ENCODE data around the gene GULP1.
"Not testable (repeated sequence)": the region's sequence is repeated elsewhere in the genome, so short reads cannot be mapped to it uniquely, and the experiment has no call there.

The GULP1 gene

GRCh38 chr2:188293601-188294351 lies 2.1 kb downstream of the GULP1 start:
- DNase-seq, result no peak

DNA sequence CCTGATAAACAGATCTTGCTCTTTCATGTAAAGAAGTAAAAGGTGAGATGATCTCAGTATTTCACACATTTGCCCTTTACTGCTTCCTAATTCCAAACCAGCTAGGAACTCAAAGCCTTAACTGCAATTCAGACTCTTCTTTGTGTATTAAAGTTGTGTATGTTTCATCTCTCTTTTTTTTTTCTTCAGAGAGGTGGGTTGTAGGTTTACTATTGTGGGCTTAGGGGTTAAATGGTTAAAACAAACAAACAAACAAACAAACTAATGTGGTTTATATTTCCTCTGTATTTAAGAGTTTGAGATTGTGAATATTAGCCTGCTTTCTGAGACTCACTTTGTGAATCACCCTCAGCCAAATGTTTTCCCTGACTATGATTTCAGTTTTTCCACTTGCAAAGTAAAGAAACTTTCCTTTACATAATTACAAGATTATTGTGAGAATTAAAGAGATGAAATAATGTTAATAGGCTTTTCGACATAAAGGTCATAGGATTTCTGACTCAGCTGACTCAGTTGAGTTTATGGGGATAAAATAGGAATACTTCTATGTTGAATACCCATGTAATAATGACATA lies 2.8 kb downstream of the GULP1 start:
- no peak for DNase-seq

DNA sequence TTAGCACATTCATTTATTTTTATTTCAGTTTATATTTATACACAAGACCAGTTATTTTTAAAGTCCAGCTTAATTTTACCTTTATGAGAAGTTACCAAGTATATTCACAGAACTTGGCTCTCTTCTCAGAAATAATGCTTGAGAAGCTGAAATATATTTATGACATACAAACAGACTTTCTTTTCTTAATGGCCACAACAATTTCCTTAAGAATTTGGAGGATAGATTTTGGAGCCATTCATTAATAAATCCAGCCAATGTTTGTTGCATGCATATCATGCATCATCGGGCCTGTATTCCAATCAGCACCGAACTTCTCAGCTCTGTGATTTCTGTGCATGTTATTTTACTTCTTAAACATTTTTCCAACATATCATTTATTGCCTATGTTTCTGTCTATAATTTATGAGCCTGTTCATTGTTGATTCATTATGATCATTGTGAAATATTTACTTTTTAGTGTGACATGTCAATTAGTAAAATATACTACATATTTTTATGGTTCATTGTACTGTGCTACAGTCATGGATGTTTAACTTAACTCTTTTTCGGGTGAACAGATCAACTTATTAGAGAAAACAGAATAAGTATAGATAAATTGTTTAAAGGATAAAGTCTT lies 3.5 kb downstream of the GULP1 start:
- no peak for DNase-seq

DNA sequence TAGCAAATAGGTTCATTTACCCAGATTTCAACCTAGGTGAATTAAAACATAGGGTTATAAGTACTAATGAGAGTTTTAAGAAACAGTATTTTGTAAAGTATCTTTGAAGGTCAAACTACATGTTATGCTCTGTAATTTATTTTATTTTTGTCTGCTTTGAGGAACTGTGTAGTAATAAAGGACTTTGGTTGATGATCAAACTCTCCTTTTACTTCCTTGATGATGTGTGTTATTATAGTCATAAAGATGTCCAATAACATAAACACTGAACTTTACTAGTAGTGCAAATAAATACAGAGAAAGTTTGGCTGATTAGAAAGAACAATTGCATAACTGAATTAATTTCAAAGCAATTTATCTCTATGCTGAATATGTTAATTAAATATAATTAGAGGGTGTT lies 6.3 kb downstream of the GULP1 start:
- DNase-seq, result no peak

DNA sequence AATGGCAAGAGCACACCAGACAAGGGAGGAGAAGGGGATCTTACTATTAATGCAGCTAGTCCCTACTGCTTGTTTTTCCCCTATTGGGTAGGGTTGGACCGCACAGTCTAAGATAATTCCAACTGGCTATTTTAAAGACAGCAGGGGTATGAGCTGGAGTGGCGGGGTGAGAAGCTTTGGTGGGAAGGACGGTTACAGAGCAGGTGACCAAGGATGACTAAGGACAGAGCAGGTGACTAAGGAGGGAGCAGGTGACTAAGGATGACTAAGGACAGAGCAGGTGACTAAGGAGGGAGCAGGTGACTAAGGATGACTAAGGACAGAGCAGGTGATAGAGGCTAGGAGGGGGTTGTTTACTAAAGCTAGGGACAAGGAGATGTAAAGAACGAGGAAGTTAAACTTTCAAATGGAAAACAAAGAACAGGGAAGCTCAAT lies 7.3 kb downstream of the GULP1 start:
- DNase-seq, result not testable (repeated sequence)

GRCh38 chr2:188303363-188304031 lies 11.8 kb downstream of the GULP1 start:
- no peak for DNase-seq

GRCh38 chr2:188305271-188305670 lies 13.6 kb downstream of the GULP1 start:
- no peak for DNase-seq

DNA sequence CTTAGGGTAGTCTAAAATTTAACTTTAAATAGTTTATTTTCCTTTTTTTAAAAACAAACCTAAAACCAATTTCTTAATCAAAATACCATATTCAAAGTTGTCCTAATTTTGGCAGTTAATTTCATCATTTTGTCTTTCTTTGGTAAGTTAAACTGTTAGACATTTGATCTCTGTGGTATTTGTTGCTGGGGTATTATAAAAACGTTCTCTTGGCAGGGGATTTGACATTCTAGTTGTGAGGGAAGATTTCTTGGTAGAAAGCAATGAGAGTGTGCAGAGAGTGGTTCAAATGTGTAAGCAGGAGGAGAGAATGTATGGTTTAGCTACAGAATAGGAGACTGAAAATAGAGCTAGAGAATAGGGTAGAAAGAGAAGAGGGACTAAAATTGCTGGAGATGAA lies 14.6 kb downstream of the GULP1 start:
- DNase-seq, result no peak

DNA sequence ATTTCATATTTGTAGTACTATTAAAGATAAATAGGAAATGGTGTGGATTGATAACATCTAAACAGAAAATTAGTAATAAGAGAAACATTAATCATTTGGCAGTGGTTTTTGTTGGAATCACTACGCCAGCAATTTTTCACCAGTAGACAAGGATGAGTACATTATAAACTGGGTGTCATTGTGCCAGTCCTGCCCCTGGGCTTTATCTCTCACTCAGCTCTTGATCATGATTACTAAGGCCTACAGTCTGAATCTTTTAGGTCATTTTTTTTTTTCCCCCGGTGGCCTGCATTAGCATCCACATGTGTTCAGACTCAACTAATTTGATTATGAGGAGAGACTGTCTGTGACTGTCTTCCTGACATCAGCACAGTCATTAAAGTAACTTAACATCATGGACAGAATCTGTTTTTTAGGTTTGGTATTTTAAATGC lies 16.2 kb downstream of the GULP1 start:
- no peak for DNase-seq

GRCh38 chr2:188308483-188308882 lies 16.8 kb downstream of the GULP1 start:
- no peak for DNase-seq

- no peak for DNase-seq
Measured at GRCh38 chr2:188309364-188309763, 17.7 kb downstream of the GULP1 start.

DNA sequence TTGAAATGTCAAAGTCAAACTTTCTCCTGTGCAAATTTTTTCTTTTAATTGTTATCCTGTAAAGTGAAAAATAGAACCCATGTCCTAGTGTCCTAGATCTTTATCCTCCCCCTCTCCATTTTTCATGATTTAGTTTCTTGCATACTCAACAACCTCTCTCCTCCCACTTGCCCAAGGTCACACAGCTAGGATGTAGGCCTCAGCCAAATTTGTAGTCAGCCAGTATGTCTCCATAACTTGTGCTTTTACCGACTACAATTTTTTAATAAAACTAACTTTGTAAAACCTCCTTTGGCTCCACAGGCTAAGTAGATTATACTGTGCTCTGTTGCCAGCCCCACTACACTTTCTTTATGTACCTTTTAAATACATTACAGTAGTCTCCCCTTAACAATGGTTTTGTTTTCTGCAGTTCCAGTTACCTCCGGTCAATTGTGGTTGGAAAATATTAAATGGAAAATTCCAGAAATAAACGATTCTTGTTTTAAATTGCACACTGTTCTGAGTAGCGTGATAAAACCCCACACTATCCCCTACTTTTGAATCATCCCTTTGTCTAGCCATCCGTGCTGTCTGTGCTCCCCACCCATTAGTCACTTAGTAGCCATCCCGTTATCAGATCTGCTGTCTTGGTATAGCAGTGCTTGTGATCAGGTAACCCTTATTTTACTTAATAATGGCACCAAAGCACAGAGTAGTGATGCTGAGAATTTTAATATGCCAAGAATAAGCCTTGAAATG lies 22.8 kb downstream of the GULP1 start:
- no peak for DNase-seq

- no peak for DNase-seq
Measured at GRCh38 chr2:188315750-188316149, 24.1 kb downstream of the GULP1 start.

DNA sequence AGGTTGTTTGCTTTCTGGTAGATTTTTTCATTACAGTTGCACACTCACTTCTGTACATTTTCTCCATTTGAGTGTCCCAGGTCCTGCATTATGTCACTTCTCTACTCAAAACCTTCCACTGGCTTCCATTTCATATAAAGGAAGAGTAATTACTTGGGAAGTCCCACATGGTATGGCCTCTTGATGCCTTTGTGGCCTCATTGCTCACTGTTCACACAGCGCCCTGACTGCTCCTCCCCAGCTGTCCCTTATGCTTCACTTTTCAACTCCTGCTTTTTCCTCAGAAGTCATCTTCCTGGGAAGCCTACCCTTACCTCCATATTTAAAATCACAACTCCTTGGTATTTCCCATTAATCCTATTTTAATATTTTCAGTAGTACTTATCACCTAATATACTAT lies 24.7 kb downstream of the GULP1 start:
- no peak for DNase-seq

DNA sequence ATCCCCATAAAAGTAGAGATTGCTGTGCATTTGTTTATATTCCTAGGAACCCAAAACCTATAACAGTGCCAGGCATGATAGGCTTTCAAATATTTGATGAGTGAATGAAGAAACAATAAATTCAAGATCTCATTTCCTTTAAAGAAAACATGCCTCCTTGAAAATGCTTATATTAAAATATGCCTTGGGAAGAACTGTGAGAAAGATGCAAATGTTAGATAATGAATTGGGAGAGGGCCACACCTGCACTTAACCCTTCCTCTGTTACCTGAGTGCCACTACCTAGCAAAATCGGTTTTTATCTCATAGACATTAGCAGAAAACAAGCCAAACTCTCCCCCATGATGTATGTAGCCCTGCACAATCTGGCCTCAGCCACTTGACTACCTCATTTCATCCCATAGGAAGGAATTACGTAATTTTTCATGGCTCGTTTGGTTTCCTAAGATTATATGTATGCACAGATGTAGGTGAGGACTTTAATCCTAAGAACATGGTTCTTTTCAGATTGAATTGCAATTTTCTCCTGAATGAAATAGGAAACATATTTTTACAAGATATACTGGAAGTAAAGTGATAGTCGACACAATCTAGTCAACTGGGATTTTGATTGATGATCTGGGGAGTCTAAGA lies 25.2 kb downstream of the GULP1 start:
- DNase-seq, result no peak

- no peak for DNase-seq
Measured at GRCh38 chr2:188318161-188318749, 26.6 kb downstream of the GULP1 start.

DNA sequence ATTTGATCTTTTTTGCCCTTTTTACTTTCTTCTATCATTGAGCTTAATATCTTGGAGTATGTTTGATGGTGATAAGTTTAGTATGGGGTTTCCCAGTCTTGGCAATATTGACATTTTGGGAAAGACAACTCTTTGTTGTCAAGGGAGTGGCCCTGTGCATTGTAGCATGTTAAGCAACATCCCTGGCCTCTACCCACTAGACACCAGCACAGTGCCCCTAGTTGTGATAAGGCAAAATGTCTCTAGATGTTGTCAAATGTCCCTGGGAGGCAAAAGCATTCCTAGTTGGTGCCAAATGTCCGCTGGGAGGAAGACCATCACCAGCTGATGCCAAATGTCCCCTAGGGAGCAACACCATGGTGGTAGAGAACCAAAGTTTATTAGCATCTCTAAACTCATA lies 28.2 kb downstream of the GULP1 start:
- DNase-seq, result no peak

- DNase-seq, result no peak
Measured at GRCh38 chr2:188320861-188321260, 29.2 kb downstream of the GULP1 start.

DNA sequence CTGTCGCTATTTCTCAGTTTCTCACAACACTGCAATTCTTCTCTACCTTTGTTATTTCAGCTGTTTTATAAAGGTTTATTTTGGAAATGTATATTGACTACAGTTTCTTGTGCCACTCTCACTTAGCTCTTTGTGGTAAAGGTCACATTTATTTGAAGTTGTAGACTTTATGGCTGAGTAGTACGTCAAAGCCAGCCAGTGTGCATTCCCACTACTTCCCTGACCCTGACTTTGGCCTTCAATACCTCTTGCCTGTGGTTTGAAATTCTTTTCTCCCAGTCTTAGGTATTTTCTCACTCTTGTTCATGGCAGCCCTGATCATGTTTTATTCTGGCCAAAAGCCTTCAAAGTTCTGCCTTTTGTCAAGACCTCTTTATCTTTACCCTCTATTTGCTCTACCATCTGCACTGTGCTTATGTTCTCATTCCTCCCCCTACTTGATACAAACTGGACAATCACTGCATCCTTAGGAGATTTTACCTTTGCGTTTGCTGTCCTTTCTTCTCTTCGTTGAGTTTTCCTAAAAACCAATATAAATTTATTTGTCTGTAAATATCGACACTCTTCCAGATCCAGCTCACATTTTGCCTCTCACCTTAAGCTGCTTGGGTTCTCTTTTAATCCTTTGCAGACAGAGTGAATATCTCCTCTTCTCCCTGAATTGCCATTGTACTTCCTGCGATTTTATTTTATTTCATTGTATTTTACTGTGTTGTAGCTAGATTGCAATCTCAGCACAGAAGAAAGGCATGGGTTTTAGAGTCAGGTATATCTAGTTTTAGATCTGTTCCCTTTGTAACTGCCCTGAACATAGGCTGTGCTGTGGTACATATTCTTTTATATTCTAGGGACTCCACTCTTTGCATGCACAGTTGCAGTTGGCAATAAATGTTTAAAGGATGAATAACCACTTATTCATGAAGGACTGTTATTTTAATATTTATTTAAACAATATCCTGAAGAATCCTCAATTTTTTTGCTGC lies 31.2 kb downstream of the GULP1 start:
- DNase-seq, result no peak

GRCh38 chr2:188324067-188324466 lies 32.4 kb downstream of the GULP1 start:
- no peak for DNase-seq

- DNase-seq, result no peak
Measured at GRCh38 chr2:188326290-188326668, 34.6 kb downstream of the GULP1 start.

Measured in activated effector memory CD4-positive, alpha-beta T cell treated with Interleukin-2 at 50 U/mL for 16 hours (primary cell).